ENCODE results near the gene CSK.

- TF ChIP-seq MAX (IDR thresholded peaks at IDR 0.05) (no peak), RAD21 (IDR thresholded peaks at IDR 0.05) (no peak), ATF3 (IDR thresholded peaks at IDR 0.05) (no peak), JUND (IDR thresholded peaks at IDR 0.05) (no peak), TAF1 (conservative IDR thresholded peaks at IDR 0.05) (no peak), EGR1 (IDR thresholded peaks at IDR 0.05; ENCODE audit: low read depth in 2 of 2) (no peak), YY1 (IDR thresholded peaks at IDR 0.05) (no peak), ZBTB33 (IDR thresholded peaks at IDR 0.05) (no peak), SP1 (IDR thresholded peaks at IDR 0.05) (no peak)
- TF ChIP-seq, protein P1, sequence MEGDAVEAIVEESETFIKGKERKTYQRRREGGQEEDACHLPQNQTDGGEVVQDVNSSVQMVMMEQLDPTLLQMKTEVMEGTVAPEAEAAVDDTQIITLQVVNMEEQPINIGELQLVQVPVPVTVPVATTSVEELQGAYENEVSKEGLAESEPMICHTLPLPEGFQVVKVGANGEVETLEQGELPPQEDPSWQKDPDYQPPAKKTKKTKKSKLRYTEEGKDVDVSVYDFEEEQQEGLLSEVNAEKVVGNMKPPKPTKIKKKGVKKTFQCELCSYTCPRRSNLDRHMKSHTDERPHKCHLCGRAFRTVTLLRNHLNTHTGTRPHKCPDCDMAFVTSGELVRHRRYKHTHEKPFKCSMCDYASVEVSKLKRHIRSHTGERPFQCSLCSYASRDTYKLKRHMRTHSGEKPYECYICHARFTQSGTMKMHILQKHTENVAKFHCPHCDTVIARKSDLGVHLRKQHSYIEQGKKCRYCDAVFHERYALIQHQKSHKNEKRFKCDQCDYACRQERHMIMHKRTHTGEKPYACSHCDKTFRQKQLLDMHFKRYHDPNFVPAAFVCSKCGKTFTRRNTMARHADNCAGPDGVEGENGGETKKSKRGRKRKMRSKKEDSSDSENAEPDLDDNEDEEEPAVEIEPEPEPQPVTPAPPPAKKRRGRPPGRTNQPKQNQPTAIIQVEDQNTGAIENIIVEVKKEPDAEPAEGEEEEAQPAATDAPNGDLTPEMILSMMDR (IDR thresholded peaks at IDR 0.05; ENCODE audit: low read depth, low read length, missing input control): no peak
- TF ChIP-seq, protein P2, sequence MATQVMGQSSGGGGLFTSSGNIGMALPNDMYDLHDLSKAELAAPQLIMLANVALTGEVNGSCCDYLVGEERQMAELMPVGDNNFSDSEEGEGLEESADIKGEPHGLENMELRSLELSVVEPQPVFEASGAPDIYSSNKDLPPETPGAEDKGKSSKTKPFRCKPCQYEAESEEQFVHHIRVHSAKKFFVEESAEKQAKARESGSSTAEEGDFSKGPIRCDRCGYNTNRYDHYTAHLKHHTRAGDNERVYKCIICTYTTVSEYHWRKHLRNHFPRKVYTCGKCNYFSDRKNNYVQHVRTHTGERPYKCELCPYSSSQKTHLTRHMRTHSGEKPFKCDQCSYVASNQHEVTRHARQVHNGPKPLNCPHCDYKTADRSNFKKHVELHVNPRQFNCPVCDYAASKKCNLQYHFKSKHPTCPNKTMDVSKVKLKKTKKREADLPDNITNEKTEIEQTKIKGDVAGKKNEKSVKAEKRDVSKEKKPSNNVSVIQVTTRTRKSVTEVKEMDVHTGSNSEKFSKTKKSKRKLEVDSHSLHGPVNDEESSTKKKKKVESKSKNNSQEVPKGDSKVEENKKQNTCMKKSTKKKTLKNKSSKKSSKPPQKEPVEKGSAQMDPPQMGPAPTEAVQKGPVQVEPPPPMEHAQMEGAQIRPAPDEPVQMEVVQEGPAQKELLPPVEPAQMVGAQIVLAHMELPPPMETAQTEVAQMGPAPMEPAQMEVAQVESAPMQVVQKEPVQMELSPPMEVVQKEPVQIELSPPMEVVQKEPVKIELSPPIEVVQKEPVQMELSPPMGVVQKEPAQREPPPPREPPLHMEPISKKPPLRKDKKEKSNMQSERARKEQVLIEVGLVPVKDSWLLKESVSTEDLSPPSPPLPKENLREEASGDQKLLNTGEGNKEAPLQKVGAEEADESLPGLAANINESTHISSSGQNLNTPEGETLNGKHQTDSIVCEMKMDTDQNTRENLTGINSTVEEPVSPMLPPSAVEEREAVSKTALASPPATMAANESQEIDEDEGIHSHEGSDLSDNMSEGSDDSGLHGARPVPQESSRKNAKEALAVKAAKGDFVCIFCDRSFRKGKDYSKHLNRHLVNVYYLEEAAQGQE (IDR thresholded peaks at IDR 0.05): no peak
Observed at GRCh38 chr15:74837482-74838136, 55.7 kb downstream of the CSK start.
